GM12801 (cell line): ENCODE results near the gene HES7.

ENCODE experiments used
- CTCF ChIP-seq: IDR thresholded peaks from one replicate; pipeline ENCODE4 v1.5.1; 2011; ENCODE audit warnings: control low read depth; ENCODE audit not compliant: insufficient read length; ENCODE audit errors: extremely low read depth

The HES7 gene

GRCh38 chr17:8091033-8091687 lies 32.7 kb downstream of the HES7 start:
- TF ChIP-seq CTCF, result no peak

- TF ChIP-seq CTCF, result no peak
Observed at GRCh38 chr17:8089728-8090127, 34.2 kb downstream of the HES7 start.

DNA sequence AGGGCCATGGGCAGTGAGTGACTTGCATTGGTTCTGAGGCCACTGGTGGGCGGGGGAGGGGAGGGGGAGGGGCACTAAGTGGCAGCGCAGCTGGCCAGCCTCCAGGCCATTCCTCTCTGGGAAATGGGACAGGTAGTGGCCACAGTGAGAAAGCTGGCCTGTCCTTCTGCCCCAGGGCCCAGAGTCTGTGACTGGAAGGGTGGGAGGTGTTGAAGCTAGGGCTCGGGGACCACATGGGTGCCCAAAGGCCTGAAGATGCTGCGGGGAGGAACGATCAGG lies 36.0 kb downstream of the HES7 start:
- TF ChIP-seq CTCF, result no peak

- no peak for TF ChIP-seq CTCF
Observed at GRCh38 chr17:8087075-8087951, 36.6 kb downstream of the HES7 start, which contains the start of gene ALOX12B. TSS of gene ALOX12B (minus strand) at chr17:8087716. CDS start at chr17:8087442, 274 bp downstream.

DNA sequence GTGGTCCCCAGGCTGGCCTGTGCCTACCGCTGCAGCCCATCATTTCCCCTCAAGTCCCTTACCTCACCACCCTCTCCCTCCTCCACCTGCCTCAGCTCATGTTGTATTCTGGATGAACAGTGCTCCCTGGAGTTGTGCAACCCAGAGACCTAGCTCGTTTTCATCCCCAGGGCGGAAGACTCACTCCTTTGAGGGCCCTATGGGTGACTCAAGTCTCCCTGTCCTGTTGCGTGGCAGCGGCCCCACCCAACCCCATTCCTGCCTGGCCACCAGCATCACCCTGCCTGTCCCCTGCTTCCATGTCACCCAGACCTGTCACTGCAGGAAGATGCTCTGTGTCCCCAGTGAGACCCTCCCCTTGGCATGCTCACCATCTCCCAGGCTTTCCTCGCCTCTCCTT lies 39.7 kb downstream of the HES7 start:
- no peak for TF ChIP-seq CTCF

DNA sequence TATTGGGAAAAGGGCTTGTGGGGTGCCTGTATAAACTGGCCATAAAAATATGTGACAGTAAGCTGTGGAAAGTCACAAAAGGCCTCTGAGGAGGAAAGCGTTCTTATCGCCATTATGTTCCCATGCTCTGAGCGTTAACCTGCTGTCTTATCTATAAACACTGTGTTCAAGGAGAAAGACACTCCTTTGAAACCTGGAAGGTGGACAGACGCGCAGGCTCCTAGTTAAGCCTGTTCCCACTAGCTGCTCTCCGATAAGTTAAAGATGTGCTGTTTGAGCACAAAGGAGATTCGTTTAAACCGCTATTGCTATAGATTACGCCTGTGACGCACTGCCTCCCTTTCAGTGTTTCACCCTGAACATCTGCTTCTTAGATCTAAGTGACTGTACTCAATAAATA lies 41.6 kb downstream of the HES7 start:
- TF ChIP-seq CTCF, result no peak

DNA sequence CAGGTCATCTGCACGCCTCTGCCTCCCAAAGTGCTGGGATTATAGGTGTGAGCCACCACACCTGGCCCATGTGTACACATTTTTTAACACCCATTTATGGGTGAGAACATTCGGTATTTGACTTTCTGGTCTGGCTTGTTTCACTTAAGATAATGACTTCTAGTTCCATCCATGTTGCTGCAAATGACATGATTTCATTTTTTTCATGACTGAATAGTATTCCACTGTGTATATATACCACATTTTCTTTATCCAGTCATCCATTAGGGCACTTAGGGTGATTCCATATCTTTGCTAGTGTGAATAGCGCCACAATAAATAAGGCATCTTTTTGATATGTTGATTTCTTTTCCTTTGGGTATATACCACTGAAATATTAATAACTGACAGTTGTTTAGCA lies 42.0 kb downstream of the HES7 start:
- no peak for TF ChIP-seq CTCF
